GM21528 (cell line): ENCODE results near the gene C9.
"Not testable (repeated sequence)": the region's sequence is repeated elsewhere in the genome, so short reads cannot be mapped to it uniquely, and the experiment has no call there.

Experiments used
- ATAC-seq: cut with Tn5 transposase; IDR thresholded peaks from one replicate; pipeline ENCODE4 v1.9.1; 2021; ENCODE audit warnings: mild to moderate bottlenecking, moderate library complexity; ENCODE audit not compliant: unreplicated experiment, low FRiP score

The C9 gene

GRCh38 chr5:39270225-39270848, 94.0 kb downstream of the C9 start:
- peak; percentile 84 for ATAC-seq

- no peak for ATAC-seq
These were observed 97.1 kb downstream of the C9 start for GRCh38 chr5:39267186-39267585.

- ATAC-seq, result no peak
These were observed 97.9 kb downstream of the C9 start for GRCh38 chr5:39266442-39266841.

GRCh38 chr5:39264528-39264927, 99.8 kb downstream of the C9 start:
- ATAC-seq, result peak; percentile 99

GRCh38 chr5:39262981-39263380, 101.3 kb downstream of the C9 start:
- no peak for ATAC-seq

GRCh38 chr5:39260095-39260494, 104.2 kb downstream of the C9 start:
- ATAC-seq, result no peak

GRCh38 chr5:39257554-39257953, 106.7 kb downstream of the C9 start:
- ATAC-seq, result no peak

GRCh38 chr5:39256477-39257235, 107.6 kb downstream of the C9 start:
- ATAC-seq, result peak; percentile 75

- no peak for ATAC-seq
These were observed 108.9 kb downstream of the C9 start for GRCh38 chr5:39255406-39255805.

- no peak for ATAC-seq
These were observed 109.6 kb downstream of the C9 start for GRCh38 chr5:39254671-39255070.

- ATAC-seq, result no peak
These were observed 111.1 kb downstream of the C9 start for GRCh38 chr5:39253196-39253595.

GRCh38 chr5:39249564-39250274, 114.6 kb downstream of the C9 start:
- no peak for ATAC-seq

GRCh38 chr5:39249069-39249468, 115.2 kb downstream of the C9 start:
- ATAC-seq, result no peak

- no peak for ATAC-seq
These were observed 123.5 kb downstream of the C9 start for GRCh38 chr5:39240750-39241149.

GRCh38 chr5:39238366-39239105, 125.8 kb downstream of the C9 start:
- ATAC-seq, result no peak

GRCh38 chr5:39236718-39237117, 127.6 kb downstream of the C9 start:
- ATAC-seq, result no peak

GRCh38 chr5:39235648-39236047, 128.6 kb downstream of the C9 start:
- no peak for ATAC-seq

GRCh38 chr5:39234494-39234893, 129.8 kb downstream of the C9 start:
- ATAC-seq, result not testable (repeated sequence)
